Activated T-cell treated with anti-CD3 and anti-CD28 coated beads, Interleukin-2, amount 50 U/mL, for 24 hours (primary cell): ENCODE results near the gene EFCAB8.

ENCODE experiments used
- DNase-seq: peaks from one replicate; pipeline ENCODE4 v3.0.0-alpha.2; 2020
- H3K27ac Mint-ChIP-seq: 2 replicates; pipeline ENCODE4 v1.8.0; 2020; ENCODE audit warnings: mild to moderate bottlenecking, mixed read lengths
- H3K27me3 Mint-ChIP-seq: 2 replicates; pipeline ENCODE4 v1.8.0; 2020; ENCODE audit warnings: mixed read lengths
- H3K36me3 Mint-ChIP-seq: 2 replicates; pipeline ENCODE4 v1.8.0; 2020; ENCODE audit warnings: low read depth, mixed read lengths
- H3K4me1 Mint-ChIP-seq: 2 replicates; pipeline ENCODE4 v1.8.0; 2020; ENCODE audit warnings: low read depth, mixed read lengths
- H3K4me3 Mint-ChIP-seq: 2 replicates; pipeline ENCODE4 v1.8.0; 2020; ENCODE audit warnings: mild to moderate bottlenecking, moderate library complexity, mixed read lengths
- H3K9me3 Mint-ChIP-seq: 2 replicates; pipeline ENCODE4 v1.8.0; 2020; ENCODE audit warnings: mixed read lengths

The EFCAB8 gene

GRCh38 chr20:33008336-33009213 is 149.9 kb downstream of the EFCAB8 start:
- peaks cover 8% of the 10 kb centered on the region for H3K4me1 Mint-ChIP-seq
- DNase-seq: no peak
- no peaks in the 10 kb centered on the region for H3K36me3 Mint-ChIP-seq
- no peak overlapping the region for H3K27ac Mint-ChIP-seq
- H3K4me3 Mint-ChIP-seq: no peak overlapping the region
- H3K9me3 Mint-ChIP-seq: peaks cover 3% of the 10 kb centered on the region
- H3K27me3 Mint-ChIP-seq: no peaks in the 10 kb centered on the region

DNA sequence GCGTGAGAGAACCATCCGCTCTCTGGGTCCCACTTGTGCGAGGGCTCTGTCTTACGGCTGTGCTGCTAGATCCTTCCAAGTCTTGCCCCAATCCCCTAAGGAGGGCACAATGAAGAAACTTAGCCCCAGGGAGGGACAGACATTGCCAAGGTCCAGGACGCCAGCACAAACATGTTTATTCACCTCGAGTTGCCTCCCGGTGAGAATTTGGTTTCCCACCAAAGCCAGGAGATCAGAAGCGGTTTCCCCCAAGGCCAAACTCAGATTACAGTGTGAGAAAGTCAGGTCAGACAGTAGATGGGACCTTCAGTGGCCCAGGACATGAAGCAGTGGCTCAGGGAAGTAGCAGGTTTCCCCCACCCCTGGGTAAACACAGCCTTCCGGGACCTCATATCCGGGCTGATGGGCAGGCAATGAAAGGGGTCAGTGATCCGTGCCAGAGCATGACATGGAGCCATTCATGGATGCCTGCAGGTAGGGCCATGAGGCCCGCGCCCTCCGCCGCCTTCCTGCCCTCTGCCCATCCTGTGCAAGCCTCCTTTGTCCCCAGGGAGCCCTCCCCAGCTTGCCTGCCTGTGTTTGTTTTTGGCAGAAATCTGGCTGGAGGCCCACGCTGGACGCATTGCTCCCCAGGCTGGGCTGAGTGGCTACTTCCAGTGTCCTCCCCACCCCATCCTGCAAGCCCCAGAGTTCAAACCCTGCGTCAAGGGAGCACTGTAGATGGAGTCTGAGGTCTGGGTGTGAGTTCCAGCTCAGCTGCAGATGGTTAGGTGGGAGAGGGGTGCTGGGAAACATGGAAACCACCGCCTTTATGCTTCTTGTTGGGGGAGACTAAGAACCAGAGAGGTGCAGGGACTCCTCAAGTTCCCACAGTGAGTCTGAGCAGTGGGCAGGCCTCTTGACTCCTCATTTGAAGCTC is 150.8 kb downstream of the EFCAB8 start:
- no peak overlapping the region for H3K4me3 Mint-ChIP-seq
- peaks cover 6% of the 10 kb centered on the region for H3K4me1 Mint-ChIP-seq
- no peak overlapping the region for H3K27ac Mint-ChIP-seq
- H3K36me3 Mint-ChIP-seq: no peaks in the 10 kb centered on the region
- H3K9me3 Mint-ChIP-seq: peaks cover 3% of the 10 kb centered on the region
- H3K27me3 Mint-ChIP-seq: no peaks in the 10 kb centered on the region
- no peak for DNase-seq

GRCh38 chr20:33010133-33010504 is 151.4 kb downstream of the EFCAB8 start:
- no peak for DNase-seq
- Mint-ChIP-seq H3K27me3 (no peaks in the 10 kb centered on the region), H3K36me3 (no peaks in the 10 kb centered on the region), H3K27ac (no peak overlapping the region), H3K4me1 (peaks cover 3% of the 10 kb centered on the region), H3K4me3 (no peak overlapping the region), H3K9me3 (peaks cover 2% of the 10 kb centered on the region)

GRCh38 chr20:33010674-33011449 is 152.1 kb downstream of the EFCAB8 start:
- no peaks in the 10 kb centered on the region for H3K36me3 Mint-ChIP-seq
- no peak overlapping the region for H3K4me3 Mint-ChIP-seq
- H3K27me3 Mint-ChIP-seq: no peaks in the 10 kb centered on the region
- no peak for DNase-seq
- H3K9me3 Mint-ChIP-seq: no peaks in the 10 kb centered on the region
- H3K27ac Mint-ChIP-seq: no peak overlapping the region
- H3K4me1 Mint-ChIP-seq: no peaks in the 10 kb centered on the region
